Activated T-helper 2 cell treated with anti-CD3 and anti-CD28 coated beads, Interferon-gamma antibody, Interleukin-2, Interleukin-4, amounts not matched to agents 10 μg/mL and 5 μg/mL and 100 μg/mL, durations not matched to agents 14 hours and 24 hours and 36 hours (primary cell): ENCODE measurements around the gene PTH1R. TPM values are rescaled to one million over a fixed set of nuclear protein-coding genes. Genes with fewer than 3 reads are reported as not detected.

Experiments used
- DNase-seq: peaks from one replicate; pipeline ENCODE4 v3.0.0; 2021; ENCODE audit warnings: low spot score
- H3K27ac Mint-ChIP-seq: one replicate; pipeline ENCODE4 v1.8.0; 2021; ENCODE audit warnings: mixed read lengths
- H3K27me3 Mint-ChIP-seq: one replicate; pipeline ENCODE4 v1.8.0; 2021; ENCODE audit warnings: low read depth, mixed read lengths
- H3K36me3 Mint-ChIP-seq: one replicate; pipeline ENCODE4 v1.8.0; 2021; ENCODE audit warnings: low read depth, mixed read lengths
- H3K4me1 Mint-ChIP-seq: one replicate; pipeline ENCODE4 v1.8.0; 2021; ENCODE audit warnings: low read depth, mixed read lengths
- H3K4me3 Mint-ChIP-seq: one replicate; pipeline ENCODE4 v1.8.0; 2021; ENCODE audit warnings: low read depth, mild to moderate bottlenecking, moderate library complexity, mixed read lengths
- H3K9me3 Mint-ChIP-seq: one replicate; pipeline ENCODE4 v1.8.0; 2021; ENCODE audit warnings: mixed read lengths
- intact Hi-C: fragments of 100-400 bp; cut with micrococcal nuclease; formaldehyde crosslinking; loops from one replicate; pipeline ENCODE4 v1.15.1; 2023
- total RNA-seq: library from RNA; stranded (reverse); gene quantifications from 2 replicates; pipeline ENCODE4 v1.2.3, GENCODE V29; 2022

The PTH1R gene
- total RNA-seq, 1 donor from 2014 or later = not detected

DNA sequence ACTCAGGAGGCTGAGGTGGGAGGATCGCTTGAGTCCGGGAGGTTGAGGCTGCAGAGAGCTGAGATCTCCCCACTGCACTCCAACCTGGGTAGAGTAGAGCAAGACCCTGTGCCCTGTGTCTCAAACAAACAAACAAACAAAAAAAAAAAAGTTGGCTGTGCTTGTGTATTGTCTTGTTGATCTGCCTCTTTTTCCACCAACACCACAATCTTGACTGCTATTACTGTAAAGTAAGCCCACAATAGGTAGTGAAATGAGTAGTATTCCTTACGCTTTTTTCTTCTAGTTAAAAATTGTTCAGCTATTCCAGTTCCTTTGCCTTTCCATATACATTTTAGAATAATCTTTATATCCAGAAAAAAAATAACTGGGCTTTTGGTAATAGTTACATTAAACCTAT is 35.5 kb downstream of the PTH1R start:
- Mint-ChIP-seq H3K4me3 (no peak overlapping the region), H3K9me3 (peaks cover 4% of the 10 kb centered on the region), H3K36me3 (peaks cover 26% of the 10 kb centered on the region), H3K4me1 (peaks cover 26% of the 10 kb centered on the region), H3K27ac (no peak overlapping the region), H3K27me3 (no peaks in the 10 kb centered on the region)
- intact Hi-C loops = no loop called here
- DNase-seq = no peak

DNA sequence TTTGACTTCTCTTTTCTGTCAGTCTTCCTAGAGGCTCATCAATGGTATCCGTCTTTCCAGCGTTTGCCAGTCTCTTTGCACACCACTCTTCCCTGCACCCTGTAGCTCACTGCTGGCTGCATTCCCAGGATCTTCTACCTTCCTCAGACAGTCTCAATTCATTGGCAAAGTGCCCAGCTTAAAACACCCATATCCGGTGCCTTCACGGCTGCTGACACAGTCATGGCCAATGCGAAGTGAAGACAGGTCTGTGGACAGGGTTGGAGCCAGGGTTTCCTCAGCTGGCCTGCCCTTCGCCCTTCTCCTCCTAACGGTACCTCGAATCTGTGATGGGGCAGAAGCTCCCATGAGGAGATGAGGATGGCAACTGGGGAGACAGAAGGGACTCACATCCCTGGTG is 36.1 kb downstream of the PTH1R start:
- no peak for DNase-seq
- Mint-ChIP-seq H3K27me3 (no peaks in the 10 kb centered on the region), H3K36me3 (peaks cover 33% of the 10 kb centered on the region), H3K27ac (no peak overlapping the region), H3K9me3 (peaks cover 5% of the 10 kb centered on the region), H3K4me3 (no peak overlapping the region), H3K4me1 (peaks cover 26% of the 10 kb centered on the region)
- intact Hi-C loops = no loop called here

DNA sequence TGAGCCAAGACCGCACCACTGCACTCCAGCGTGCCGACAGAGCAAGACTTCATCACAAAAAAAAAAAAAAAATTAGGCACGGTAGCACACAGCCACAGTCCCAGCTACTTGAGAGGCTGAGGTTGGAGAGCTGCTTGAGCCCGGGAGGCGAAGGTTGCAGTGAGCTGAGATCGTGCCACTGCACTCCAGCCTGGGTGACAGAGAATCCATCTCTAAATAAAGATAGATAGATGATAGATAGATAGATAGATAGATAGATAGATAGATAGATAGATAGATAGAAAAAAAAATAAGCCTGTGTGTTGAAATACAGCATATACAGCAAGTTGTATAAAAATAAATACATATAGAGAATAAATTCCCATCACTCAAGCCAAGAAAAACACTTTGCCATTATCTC is 37.3 kb downstream of the PTH1R start:
- Mint-ChIP-seq H3K27me3 (no peaks in the 10 kb centered on the region), H3K9me3 (peaks cover 5% of the 10 kb centered on the region), H3K4me3 (no peak overlapping the region), H3K36me3 (peaks cover 44% of the 10 kb centered on the region), H3K27ac (no peak overlapping the region), H3K4me1 (peaks cover 25% of the 10 kb centered on the region)
- intact Hi-C loops = loop anchor here (5.0 kb wide), 1 partner anchor 37 kb away; no protein-coding TSS in a partner anchor
- DNase-seq = no peak

DNA sequence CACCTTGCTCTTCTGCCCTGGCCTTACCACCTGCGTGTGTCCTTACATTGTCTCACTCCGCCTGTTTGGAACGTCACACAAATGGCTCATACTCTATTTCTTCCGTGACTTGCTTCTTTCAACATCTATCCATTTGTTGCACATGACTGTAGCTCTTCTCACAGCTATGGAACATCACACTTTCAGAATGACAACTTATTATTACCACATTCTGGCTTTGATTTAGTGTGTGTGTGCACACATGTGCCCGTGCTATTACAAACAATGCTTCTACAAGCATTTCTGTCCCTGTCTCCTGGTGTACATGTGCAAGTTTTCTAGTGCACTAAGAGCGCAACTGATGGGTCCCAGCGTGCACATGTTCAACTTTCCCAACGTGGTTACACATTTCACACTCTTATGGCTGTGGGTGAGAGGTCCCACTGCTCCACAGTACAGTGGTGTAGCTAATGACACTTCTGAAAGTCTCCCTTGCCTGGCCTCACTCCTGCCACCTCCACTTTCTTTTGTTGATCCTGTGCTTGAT is 37.8 kb downstream of the PTH1R start:
- H3K4me1 Mint-ChIP-seq = peaks cover 27% of the 10 kb centered on the region
- no peak overlapping the region for H3K27ac Mint-ChIP-seq
- DNase-seq = no peak
- peaks cover 49% of the 10 kb centered on the region for H3K36me3 Mint-ChIP-seq
- H3K27me3 Mint-ChIP-seq = no peaks in the 10 kb centered on the region
- intact Hi-C loops = loop anchor here (5.0 kb wide), 1 partner anchor 37 kb away; no protein-coding TSS in a partner anchor
- peaks cover 5% of the 10 kb centered on the region for H3K9me3 Mint-ChIP-seq
- no peak overlapping the region for H3K4me3 Mint-ChIP-seq

DNA sequence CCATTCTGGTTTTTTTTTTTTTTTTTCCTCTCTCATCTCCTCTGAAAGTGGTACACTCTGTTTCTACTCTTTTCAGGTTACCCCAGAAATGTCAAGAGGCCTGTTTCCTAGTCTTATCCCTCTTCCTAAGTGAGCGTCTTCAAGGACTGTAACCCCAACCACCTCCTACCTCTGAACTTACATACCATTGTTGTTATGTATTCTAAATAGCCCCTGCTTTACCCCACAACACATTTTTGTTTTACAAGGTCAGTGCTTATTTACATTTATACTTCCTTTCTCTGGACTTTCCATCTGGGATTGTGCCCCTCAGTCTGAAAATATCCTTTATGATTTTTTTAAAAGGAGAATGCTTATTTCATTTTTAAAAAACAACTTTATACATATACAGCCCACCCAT is 38.8 kb downstream of the PTH1R start:
- no peak overlapping the region for H3K4me3 Mint-ChIP-seq
- peaks cover 27% of the 10 kb centered on the region for H3K4me1 Mint-ChIP-seq
- intact Hi-C loops = loop anchor here (5.0 kb wide), 1 partner anchor 36 kb away; no protein-coding TSS in a partner anchor
- no peaks in the 10 kb centered on the region for H3K27me3 Mint-ChIP-seq
- peaks cover 5% of the 10 kb centered on the region for H3K9me3 Mint-ChIP-seq
- no peak for DNase-seq
- peak overlapping the region; percentile 40 for H3K27ac Mint-ChIP-seq
- peaks cover 56% of the 10 kb centered on the region for H3K36me3 Mint-ChIP-seq

DNA sequence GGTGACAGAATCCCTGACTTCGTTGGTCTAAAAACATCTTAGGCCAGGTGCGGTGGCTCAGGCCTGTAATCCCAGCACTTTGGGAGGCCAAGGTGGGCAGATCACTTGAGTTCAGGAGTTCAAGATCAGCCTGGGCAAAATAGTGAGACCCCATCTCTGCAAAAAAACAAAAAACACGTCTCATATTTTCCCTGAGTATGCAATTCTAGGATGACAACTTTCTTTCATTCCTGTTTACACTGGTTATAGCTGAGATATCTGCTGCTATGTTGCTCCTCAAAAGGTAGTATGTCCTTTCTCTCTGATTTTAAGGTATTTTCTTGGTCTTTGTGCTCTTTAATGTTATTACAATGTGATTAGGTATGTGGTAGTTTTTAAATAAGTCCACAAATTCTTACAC is 39.3 kb downstream of the PTH1R start:
- H3K36me3 Mint-ChIP-seq = peaks cover 60% of the 10 kb centered on the region
- no peak overlapping the region for H3K27ac Mint-ChIP-seq
- intact Hi-C loops = loop anchor here (5.0 kb wide), 1 partner anchor 36 kb away; no protein-coding TSS in a partner anchor
- H3K4me1 Mint-ChIP-seq = peaks cover 27% of the 10 kb centered on the region
- peaks cover 5% of the 10 kb centered on the region for H3K9me3 Mint-ChIP-seq
- no peaks in the 10 kb centered on the region for H3K27me3 Mint-ChIP-seq
- H3K4me3 Mint-ChIP-seq = no peak overlapping the region
- no peak for DNase-seq

DNA sequence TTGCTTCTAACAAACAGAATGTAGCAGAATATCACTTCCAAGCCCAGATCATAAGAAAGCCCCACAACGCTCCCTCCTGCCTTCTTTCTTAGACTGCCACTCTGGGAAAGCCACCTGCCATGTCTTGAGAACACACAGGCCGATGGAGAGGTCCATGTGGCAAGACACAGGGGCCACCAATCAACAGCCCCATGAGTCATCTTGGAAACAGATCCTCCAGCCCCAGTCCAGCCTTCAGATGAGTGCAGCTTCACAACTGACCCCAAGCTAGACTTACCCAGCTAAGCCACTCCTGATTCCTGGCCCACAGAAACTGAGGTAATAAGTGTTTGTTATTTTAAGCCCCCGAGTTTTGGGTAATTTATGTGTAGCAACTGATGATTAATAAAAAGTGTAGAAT is 39.7 kb downstream of the PTH1R start:
- no peak overlapping the region for H3K4me3 Mint-ChIP-seq
- intact Hi-C loops = loop anchor here (5.0 kb wide), 1 partner anchor 35 kb away; no protein-coding TSS in a partner anchor
- peaks cover 27% of the 10 kb centered on the region for H3K4me1 Mint-ChIP-seq
- H3K27me3 Mint-ChIP-seq = no peaks in the 10 kb centered on the region
- H3K36me3 Mint-ChIP-seq = peaks cover 63% of the 10 kb centered on the region
- peaks cover 5% of the 10 kb centered on the region for H3K9me3 Mint-ChIP-seq
- DNase-seq = no peak
- no peak overlapping the region for H3K27ac Mint-ChIP-seq

DNA sequence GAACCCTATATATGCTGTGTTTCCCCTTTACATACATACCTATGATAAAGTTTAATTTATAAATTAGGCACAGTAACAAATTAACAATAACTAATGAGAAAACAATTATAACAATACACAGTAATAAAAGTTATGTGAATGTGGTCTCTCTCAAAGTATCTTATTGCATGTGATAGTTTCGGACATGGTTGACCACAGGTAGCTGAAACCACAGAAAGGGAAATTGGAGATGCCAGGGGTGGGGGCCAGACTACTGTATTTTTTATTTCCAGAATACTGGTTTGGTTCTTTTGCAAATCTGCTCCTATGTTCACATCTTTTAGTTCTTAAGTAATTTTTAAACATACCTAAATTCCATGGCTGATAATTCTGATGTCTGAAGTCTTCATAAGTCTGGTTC is 40.7 kb downstream of the PTH1R start:
- H3K9me3 Mint-ChIP-seq = peaks cover 5% of the 10 kb centered on the region
- peaks cover 73% of the 10 kb centered on the region for H3K36me3 Mint-ChIP-seq
- H3K4me1 Mint-ChIP-seq = peaks cover 23% of the 10 kb centered on the region

DNA sequence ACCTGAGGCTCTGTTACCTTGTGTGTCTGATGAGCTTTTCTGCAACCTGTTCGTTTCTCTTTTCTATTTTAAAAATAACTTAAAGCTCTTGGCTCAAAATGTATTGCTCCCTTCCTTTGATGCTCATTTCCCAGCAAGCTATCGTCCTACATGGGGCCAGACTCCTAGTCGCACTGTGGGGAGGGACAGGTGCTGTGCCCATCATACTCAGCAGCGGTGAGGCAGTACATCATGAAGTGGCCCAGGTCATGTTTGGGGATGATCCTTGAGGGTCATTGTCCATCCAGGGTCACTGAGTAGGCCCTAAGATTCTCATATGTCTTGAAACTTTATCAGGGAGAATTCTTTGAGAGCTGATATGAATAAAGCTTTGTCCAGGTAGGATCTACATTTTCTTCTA is 41.1 kb downstream of the PTH1R start:
- Mint-ChIP-seq H3K36me3 (peaks cover 77% of the 10 kb centered on the region), H3K27me3 (no peaks in the 10 kb centered on the region)
- intact Hi-C loops = loop anchor here (5.0 kb wide), 1 partner anchor 34 kb away; no protein-coding TSS in a partner anchor

More for the DNA sequence above, 40.7 kb downstream of the PTH1R start:
- Mint-ChIP-seq H3K4me3 (no peak overlapping the region), H3K27me3 (no peaks in the 10 kb centered on the region), H3K27ac (no peak overlapping the region)
- intact Hi-C loops = loop anchor here (5.0 kb wide), 1 partner anchor 34 kb away; no protein-coding TSS in a partner anchor
- DNase-seq = no peak

DNA sequence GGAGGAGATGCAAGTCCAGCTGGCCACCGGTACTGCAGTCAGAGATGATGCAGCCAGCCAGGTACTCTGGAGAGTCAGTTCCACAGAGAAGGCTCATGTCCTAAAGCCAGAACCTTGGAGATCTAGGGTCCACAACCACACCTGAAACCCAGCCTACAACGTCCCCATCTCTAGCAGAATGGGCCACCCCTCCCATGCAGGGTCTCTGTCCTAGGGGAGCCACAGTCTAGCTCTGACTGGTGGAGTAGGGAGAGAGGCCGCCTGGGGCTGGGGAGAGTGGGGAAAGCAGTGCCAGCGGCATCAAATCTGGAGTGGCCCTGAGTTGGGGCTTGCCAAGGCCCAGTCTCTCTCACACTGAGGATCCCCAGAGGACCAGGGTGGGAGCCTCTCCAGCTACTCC is 43.5 kb downstream of the PTH1R start:
- Mint-ChIP-seq H3K36me3 (peaks cover 88% of the 10 kb centered on the region), H3K27ac (no peak overlapping the region), H3K4me1 (peaks cover 12% of the 10 kb centered on the region), H3K9me3 (peaks cover 5% of the 10 kb centered on the region), H3K4me3 (no peak overlapping the region), H3K27me3 (no peaks in the 10 kb centered on the region)
- intact Hi-C loops = no loop called here
- DNase-seq = no peak

More for the DNA sequence above, 41.1 kb downstream of the PTH1R start:
- no peak overlapping the region for H3K4me3 Mint-ChIP-seq
- peaks cover 20% of the 10 kb centered on the region for H3K4me1 Mint-ChIP-seq
- no peak for DNase-seq
- H3K9me3 Mint-ChIP-seq = peaks cover 5% of the 10 kb centered on the region
- no peak overlapping the region for H3K27ac Mint-ChIP-seq

DNA sequence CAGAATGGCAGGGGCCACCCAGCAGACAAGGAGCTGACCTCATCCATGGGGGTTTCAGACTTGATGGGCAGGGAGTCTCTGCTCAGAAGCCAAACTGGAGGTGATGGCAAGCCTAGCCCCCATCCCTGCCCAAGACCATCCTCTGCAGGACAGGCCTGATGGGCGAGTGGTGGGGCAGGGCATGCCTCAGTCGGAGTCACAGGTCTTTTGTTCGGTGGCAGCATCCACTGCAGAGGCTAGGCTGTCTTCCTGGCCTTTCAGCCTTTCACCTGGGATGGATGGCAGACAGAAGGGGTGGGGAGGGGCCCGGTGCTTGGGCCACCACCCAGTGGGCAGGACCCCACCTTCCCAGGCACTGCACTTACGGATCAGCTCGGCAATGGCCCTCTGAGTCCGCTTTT is 44.4 kb downstream of the PTH1R start:
- Mint-ChIP-seq H3K4me1 (peaks cover 10% of the 10 kb centered on the region), H3K4me3 (no peak overlapping the region), H3K36me3 (peaks cover 84% of the 10 kb centered on the region), H3K27ac (no peak overlapping the region), H3K27me3 (no peaks in the 10 kb centered on the region), H3K9me3 (peaks cover 5% of the 10 kb centered on the region)
- no peak for DNase-seq
- intact Hi-C loops = no loop called here

DNA sequence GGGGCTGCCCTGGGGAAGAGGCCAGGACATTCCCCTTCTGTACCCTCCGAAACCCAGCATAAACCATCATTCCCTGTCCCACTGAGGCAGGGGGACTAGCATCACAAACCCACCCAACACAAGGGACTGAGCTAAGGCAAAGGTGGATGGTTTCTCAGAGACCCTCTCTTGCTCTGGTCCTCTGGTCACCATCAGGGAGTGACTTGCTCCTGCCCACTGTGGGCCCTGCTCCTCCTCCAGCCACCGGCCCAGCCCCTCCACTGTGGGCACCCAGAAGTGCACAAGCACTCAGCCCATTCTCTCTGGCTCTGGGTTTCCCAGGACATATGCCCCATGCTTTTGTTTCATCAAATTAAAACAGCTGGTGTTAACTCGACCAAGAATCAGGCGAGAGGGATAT is 44.9 kb downstream of the PTH1R start:
- no peak for DNase-seq
- Mint-ChIP-seq H3K27ac (no peak overlapping the region), H3K9me3 (peaks cover 5% of the 10 kb centered on the region), H3K4me3 (no peak overlapping the region), H3K27me3 (no peaks in the 10 kb centered on the region), H3K36me3 (peaks cover 84% of the 10 kb centered on the region), H3K4me1 (peaks cover 15% of the 10 kb centered on the region)
- intact Hi-C loops = no loop called here

DNA sequence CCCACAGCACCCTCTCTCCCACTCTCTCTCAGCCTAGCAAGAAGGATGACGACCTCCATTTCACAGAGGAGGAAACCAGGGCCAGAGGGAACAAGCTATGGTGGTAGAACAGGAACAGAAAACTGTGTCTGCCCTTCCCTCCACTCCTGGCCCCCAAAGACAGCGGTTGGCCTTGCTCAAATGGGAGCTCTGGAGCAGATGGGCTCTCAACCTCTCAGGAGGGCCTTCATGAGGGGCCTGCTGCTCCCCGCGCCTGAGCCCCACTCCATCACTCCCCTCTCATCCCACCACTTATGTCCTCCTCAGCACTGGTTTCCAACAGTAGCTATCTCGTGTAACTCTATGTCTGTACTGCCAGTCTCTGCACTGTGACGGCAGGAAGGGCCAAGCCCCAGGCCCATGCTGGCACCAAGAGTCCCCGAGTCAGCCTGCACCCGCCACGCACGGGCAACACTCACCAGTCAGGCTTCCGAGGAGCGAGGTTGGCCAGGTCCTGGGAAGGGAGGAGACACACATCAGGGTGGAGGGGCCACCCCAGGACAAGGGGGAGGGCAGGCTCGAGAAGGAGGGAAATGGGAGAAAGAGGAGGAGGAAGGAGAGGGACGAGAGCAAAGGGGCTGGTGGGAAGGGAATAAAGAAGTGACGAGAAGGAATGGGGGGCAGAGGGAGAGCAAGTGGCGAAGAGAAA is 45.5 kb downstream of the PTH1R start:
- H3K9me3 Mint-ChIP-seq = peaks cover under 1% of the 10 kb centered on the region
- H3K36me3 Mint-ChIP-seq = peaks cover 83% of the 10 kb centered on the region
- DNase-seq = no peak
- peak overlapping the region; percentile 72 for H3K27ac Mint-ChIP-seq
- H3K4me1 Mint-ChIP-seq = peaks cover 21% of the 10 kb centered on the region
- no peaks in the 10 kb centered on the region for H3K27me3 Mint-ChIP-seq
- intact Hi-C loops = loop anchor here (1.0 kb wide), 1 partner anchor 75 kb away; no protein-coding TSS in a partner anchor
- no peak overlapping the region for H3K4me3 Mint-ChIP-seq
